HepG2 (cell line): ENCODE measurements around the gene SIGLEC8. TPM values are rescaled to one million over a fixed set of nuclear protein-coding genes. Genes with fewer than 3 reads are reported as not detected.

ENCODE experiments used
- SPEN ChIP-seq: sonication (generic); formaldehyde crosslinking; IDR thresholded peaks from 2 replicates; pipeline ENCODE4 v1.5.1; 2020; ENCODE audit warnings: low read depth, mild to moderate bottlenecking, missing genetic modification reagents
- ZBTB40 ChIP-seq, 2 experiments: fragments of 450-650 bp in 1 of 2; sonication (generic) in 1 of 2; formaldehyde crosslinking in 1 of 2; IDR thresholded peaks; 2 replicates each; pipeline versions ENCODE4 v1.6.1 to v1.8.0; 2016 to 2022; ENCODE audit warnings: antibody characterized with exemption in 1 of 2, mild to moderate bottlenecking in 1 of 2, missing genetic modification reagents in 1 of 2
- polyA plus RNA-seq, 8 experiments: library from polyadenylated mRNA; depleted of rRNA in 3 of 8; stranded (reverse) in 7 of 8; unstranded in 1 of 8; fragments of >200 nt; fragmentation: Illumina TruSeq in 4 of 8; extraction: Trizol in 4 of 8; gene quantifications; 2 replicates each; pipeline versions ENCODE4 v1.2.1 to v1.2.3, GENCODE V29; 2011 to 2016; ENCODE audit warnings: low read depth in 4 of 8, missing spikeins in 1 of 8, mixed read lengths in 1 of 8; ENCODE audit not compliant: insufficient read depth in 1 of 8
- total RNA-seq, 5 experiments: library from RNA; depleted of rRNA; stranded (reverse); fragments of >200 nt; fragmentation: Illumina TruSeq; extraction: Trizol; gene quantifications; 2 replicates each; pipeline ENCODE4 v1.2.3, GENCODE V29; 2016; ENCODE audit warnings: low read depth in 1 of 5

The SIGLEC8 gene
- total and polyA plus RNA-seq, 2 of the 13 experiments (the other 11 are each of a cell fraction or from before 2014, with no cell fraction given) = not detected

- TF ChIP-seq ZBTB40 (IDR thresholded peaks at IDR 0.05) = no peak
- TF ChIP-seq ZBTB40 (CRISPR knock-in tag; IDR thresholded peaks at IDR 0.05) = no peak
- no peak for TF ChIP-seq SPEN
Measured at GRCh38 chr19:51410950-51411748, 47.1 kb downstream of the SIGLEC8 start (continued).
